Endothelial cell (in vitro differentiated cells): ENCODE data around the gene CSNK1D. TPM values are rescaled to one million over a fixed set of nuclear protein-coding genes. Genes with fewer than 3 reads are reported as not detected.
"Not testable (repeated sequence)": the region's sequence is repeated elsewhere in the genome, so short reads cannot be mapped to it uniquely, and the experiment has no call there.

ENCODE experiments used
- DNase-seq: peaks from one replicate; pipeline ENCODE4 v3.0.0; 2021; ENCODE audit warnings: low spot score
- H3K27ac Mint-ChIP-seq: one replicate; pipeline ENCODE4 v1.8.0; 2021; ENCODE audit warnings: mixed read lengths, inconsistent platforms; ENCODE audit not compliant: unreplicated experiment
- H3K27me3 Mint-ChIP-seq: one replicate; pipeline ENCODE4 v1.8.0; 2021; ENCODE audit warnings: mild to moderate bottlenecking, moderate library complexity, mixed read lengths, inconsistent platforms; ENCODE audit not compliant: unreplicated experiment
- H3K36me3 Mint-ChIP-seq: one replicate; pipeline ENCODE4 v1.8.0; 2021; ENCODE audit warnings: mild to moderate bottlenecking, low read depth, mixed read lengths, inconsistent platforms; ENCODE audit not compliant: unreplicated experiment
- H3K4me1 Mint-ChIP-seq: one replicate; pipeline ENCODE4 v1.8.0; 2021; ENCODE audit warnings: mild to moderate bottlenecking, mixed read lengths, inconsistent platforms; ENCODE audit not compliant: unreplicated experiment
- H3K4me3 Mint-ChIP-seq: one replicate; pipeline ENCODE4 v1.8.0; 2021; ENCODE audit warnings: mild to moderate bottlenecking, mixed read lengths, inconsistent platforms; ENCODE audit not compliant: unreplicated experiment
- H3K9me3 Mint-ChIP-seq: one replicate; pipeline ENCODE4 v1.8.0; 2021; ENCODE audit warnings: mixed read lengths, inconsistent platforms; ENCODE audit not compliant: unreplicated experiment
- CTCF ChIP-seq: fragments of 200-600 bp; sonication (generic); IDR thresholded peaks from one replicate; pipeline ENCODE4 v1.5.0; 2021; ENCODE audit warnings: antibody characterized with exemption; ENCODE audit not compliant: unreplicated experiment
- microRNA-seq: library from miRNA; unstranded; fragments of <30 nt; microRNA quantifications from one replicate; pipeline ENCODE4, GENCODE V29; 2020; ENCODE audit not compliant: unreplicated experiment
- total RNA-seq: library from RNA; stranded (reverse); fragmentation: NEBNext Ultra II Directional; extraction: Animal tissue kit (Norgen Biotek cat#: 25700); gene quantifications from one replicate; pipeline ENCODE4 v1.2.1, GENCODE V29; 2021; ENCODE audit not compliant: unreplicated experiment

CSNK1D gene
- total RNA-seq, 1 donor from 2014 or later = 149 TPM

GRCh38 chr17:82195675-82196672 is 77.5 kb downstream of the CSNK1D start:
- H3K4me1 Mint-ChIP-seq = peaks cover 23% of the 10 kb centered on the region
- no peak for DNase-seq
- H3K4me3 Mint-ChIP-seq = peak overlapping the region; percentile 34
- H3K36me3 Mint-ChIP-seq = peaks cover 31% of the 10 kb centered on the region
- H3K9me3 Mint-ChIP-seq = no peaks in the 10 kb centered on the region
- H3K27me3 Mint-ChIP-seq = peaks cover 2% of the 10 kb centered on the region
- TF ChIP-seq CTCF = no peak
- peak overlapping the region; percentile 11 for H3K27ac Mint-ChIP-seq

GRCh38 chr17:82194765-82195164 is 78.7 kb downstream of the CSNK1D start:
- no peak for DNase-seq
- TF ChIP-seq CTCF = no peak
- H3K4me3 Mint-ChIP-seq = no peak overlapping the region
- peaks cover 20% of the 10 kb centered on the region for H3K4me1 Mint-ChIP-seq
- H3K27me3 Mint-ChIP-seq = peaks cover 2% of the 10 kb centered on the region
- H3K27ac Mint-ChIP-seq = no peak overlapping the region
- H3K9me3 Mint-ChIP-seq = no peaks in the 10 kb centered on the region
- H3K36me3 Mint-ChIP-seq = peaks cover 31% of the 10 kb centered on the region

- Mint-ChIP-seq H3K9me3 (no peaks in the 10 kb centered on the region), H3K27me3 (peaks cover 2% of the 10 kb centered on the region), H3K36me3 (peaks cover 31% of the 10 kb centered on the region), H3K4me3 (peak overlapping the region; percentile 71), H3K27ac (peak overlapping the region; percentile 87), H3K4me1 (peaks cover 20% of the 10 kb centered on the region)
- no peak for DNase-seq
- no peak for TF ChIP-seq CTCF
These were observed 79.8 kb downstream of the CSNK1D start for GRCh38 chr17:82193520-82194220.

- DNase-seq, H3K9me3 Mint-ChIP-seq, H3K27me3 Mint-ChIP-seq: not testable (repeated sequence)
- peaks cover 26% of the 10 kb centered on the region for H3K36me3 Mint-ChIP-seq
- H3K27ac Mint-ChIP-seq = peak overlapping the region; percentile 87
- peak overlapping the region; percentile 71 for H3K4me3 Mint-ChIP-seq
- H3K4me1 Mint-ChIP-seq = peaks cover 17% of the 10 kb centered on the region
These were observed 80.5 kb downstream of the CSNK1D start for GRCh38 chr17:82193050-82193449.

Small RNA genes lying within 50 kb of the gene (microRNA-seq; reads per million reads assigned to microRNA genes)
- gene MIR6787 = 0.90 reads per million, percentile 9 among the genes with 10 or more reads in this experiment

Other genes starting within 250 kb of the CSNK1D start
- 24.0 TPM for gene RAC3, start 242.0 kb downstream of the CSNK1D start, total RNA-seq
- 30.8 TPM for gene DCXR, start 236.0 kb downstream of the CSNK1D start, total RNA-seq
- 19.7 TPM for gene RFNG, start 221.9 kb downstream of the CSNK1D start, total RNA-seq
- 80.0 TPM for gene GPS1, start 221.8 kb downstream of the CSNK1D start, total RNA-seq
- 74.1 TPM for gene DUS1L, start 207.9 kb downstream of the CSNK1D start, total RNA-seq
- gene FASN, start 175.5 kb downstream of the CSNK1D start, total RNA-seq = 400 TPM
- gene CCDC57, start 60.9 kb downstream of the CSNK1D start, total RNA-seq = 37.2 TPM
- 76.2 TPM for gene SLC16A3, start 44.7 kb downstream of the CSNK1D start, total RNA-seq
- gene CD7, start 43.9 kb upstream of the CSNK1D start, total RNA-seq = not detected
- not detected for gene SECTM1, start 60.1 kb upstream of the CSNK1D start, total RNA-seq
- 0.26 TPM for gene TEX19, start 85.5 kb upstream of the CSNK1D start, total RNA-seq
- not detected for gene UTS2R, start 98.1 kb upstream of the CSNK1D start, total RNA-seq
- 22.0 TPM for gene HEXD, start 144.6 kb upstream of the CSNK1D start, total RNA-seq
- 15.7 TPM for gene OGFOD3, start 144.9 kb upstream of the CSNK1D start, total RNA-seq
- 75.7 TPM for gene CYBC1, start 177.1 kb upstream of the CSNK1D start, total RNA-seq
- 88.7 TPM for gene NARF, start 185.0 kb upstream of the CSNK1D start, total RNA-seq
- gene FOXK2, start 246.0 kb upstream of the CSNK1D start, total RNA-seq = 64.3 TPM